Activated naive CD8-positive, alpha-beta T cell treated with anti-CD3 and anti-CD28 coated beads, Interleukin-2, amount 10 ng/mL, durations not matched to agents 7 days and 5 days (primary cell): ENCODE measurements around the gene STAP2. TPM values are rescaled to one million over a fixed set of nuclear protein-coding genes. Genes with fewer than 3 reads are reported as not detected.
"Not testable (repeated sequence)": the region's sequence is repeated elsewhere in the genome, so short reads cannot be mapped to it uniquely, and the experiment has no call there.

Experiments
- ATAC-seq: fragments of 150-1000 bp; cut with Tn5 transposase; one replicate; pipeline ENCODE4 v1.10.0; 2021; ENCODE audit warnings: low read depth, moderate library complexity
- POLR2A ChIA-PET: fragments of 350-600 bp; sonication (Branson Sonifier 250); formaldehyde crosslinking; loops from one replicate; lab custom pipeline; 2021; ENCODE audit warnings: antibody characterized with exemption; lab: Charles Lee
- DNase-seq: peaks from one replicate; pipeline ENCODE4 v3.0.0; 2021
- H3K27ac Mint-ChIP-seq: one replicate; pipeline ENCODE4 v1.8.0; 2022; ENCODE audit warnings: mild to moderate bottlenecking, mixed read lengths
- H3K27me3 Mint-ChIP-seq: one replicate; pipeline ENCODE4 v1.8.0; 2022; ENCODE audit warnings: mild to moderate bottlenecking, moderate library complexity, mixed read lengths
- H3K36me3 Mint-ChIP-seq: one replicate; pipeline ENCODE4 v1.8.0; 2021; ENCODE audit warnings: mild to moderate bottlenecking, mixed read lengths
- H3K4me1 Mint-ChIP-seq: one replicate; pipeline ENCODE4 v1.8.0; 2021; ENCODE audit warnings: mixed read lengths
- H3K4me3 Mint-ChIP-seq: one replicate; pipeline ENCODE4 v1.8.0; 2022; ENCODE audit warnings: mild to moderate bottlenecking, moderate library complexity, mixed read lengths
- H3K9me3 Mint-ChIP-seq: one replicate; pipeline ENCODE4 v1.8.0; 2021; ENCODE audit warnings: mixed read lengths
- total RNA-seq, 2 experiments: library from RNA; stranded (reverse); gene quantifications; one replicate each; pipeline ENCODE4 v1.2.3, GENCODE V29; 2021

The STAP2 gene
- total RNA-seq, 2 experiments from 2014 or later, result 8.4 to 8.8 TPM

- H3K4me1 Mint-ChIP-seq, result peaks cover 15% of the 10 kb centered on the region
- POLR2A ChIA-PET, result interaction anchor here (0.5 to 3.6 kb wide), 27 partner anchors 9 to 846 kb away, joined by 3 to 30 read pairs (median 6); partner anchors contain the start of genes CHAF1A, FSD1, HDGFL2 and SHD
- peak; percentile 61 for ATAC-seq
Observed at GRCh38 chr19:4343370-4344307, 5.0 kb upstream of the STAP2 start, which contains the start of gene MPND. Gene MPND, plus strand, starts transcription at chr19:4343562. Its CDS starts 32 bp downstream, at chr19:4343594.

GRCh38 chr19:4342615-4343369 lies 4.2 kb upstream of the STAP2 start:
- ATAC-seq (peak; percentile 89), DNase-seq (peak; percentile 89)
- H3K27ac Mint-ChIP-seq, result peak overlapping the region; percentile 95
- no peaks in the 10 kb centered on the region for H3K27me3 Mint-ChIP-seq
- POLR2A ChIA-PET, result interaction anchor here (0.5 to 3.6 kb wide), 36 partner anchors 9 to 847 kb away, joined by 3 to 30 read pairs (median 4); partner anchors contain the start of genes CHAF1A, FSD1, HDGFL2 and SH3GL1
- H3K36me3 Mint-ChIP-seq, result peaks cover 14% of the 10 kb centered on the region
- peaks cover 22% of the 10 kb centered on the region for H3K4me1 Mint-ChIP-seq
- peak overlapping the region; percentile 91 for H3K4me3 Mint-ChIP-seq
- H3K9me3 Mint-ChIP-seq, result no peaks in the 10 kb centered on the region

More at GRCh38 chr19:4343370-4344307, 5.0 kb upstream of the STAP2 start, which contains the start of gene MPND:
- Mint-ChIP-seq H3K9me3 (no peaks in the 10 kb centered on the region), H3K4me3 (peak within 1 kb of the TSS; percentile 91), H3K27me3 (no peaks in the 10 kb centered on the region), H3K27ac (peak within 1 kb of the TSS; percentile 95), H3K36me3 (peaks cover 15% of the 10 kb centered on the region)
- DNase-seq, result peak; percentile 99

GRCh38 chr19:4342314-4342614 lies 3.6 kb upstream of the STAP2 start:
- Mint-ChIP-seq H3K27me3 (no peaks in the 10 kb centered on the region), H3K4me3 (peak overlapping the region; percentile 91), H3K9me3 (no peaks in the 10 kb centered on the region), H3K27ac (peak overlapping the region; percentile 95), H3K36me3 (peaks cover 12% of the 10 kb centered on the region), H3K4me1 (peaks cover 23% of the 10 kb centered on the region)
- DNase-seq (no peak), ATAC-seq (no peak)
- POLR2A ChIA-PET, result interaction anchor here (0.6 to 3.6 kb wide), 26 partner anchors 10 to 402 kb away, joined by 3 to 30 read pairs (median 4); partner anchors contain the start of genes CHAF1A, FSD1, HDGFL2 and SH3GL1

GRCh38 chr19:4337906-4338440 lies 654 bp downstream of the STAP2 start:
- DNase-seq, result no peak
- H3K9me3 Mint-ChIP-seq, result peaks cover 11% of the 10 kb centered on the region
- no peaks in the 10 kb centered on the region for H3K27me3 Mint-ChIP-seq
- peak overlapping the region; percentile 97 for H3K27ac Mint-ChIP-seq
- peak overlapping the region; percentile 95 for H3K4me3 Mint-ChIP-seq
- POLR2A ChIA-PET, result interaction anchor here (0.8 to 1.8 kb wide), 2 partner anchors 10 to 33 kb away, joined by 3 to 4 read pairs; partner anchors contain the start of gene FSD1
- H3K4me1 Mint-ChIP-seq, result peaks cover 22% of the 10 kb centered on the region
- no peak for ATAC-seq
- H3K36me3 Mint-ChIP-seq, result peaks cover 18% of the 10 kb centered on the region

GRCh38 chr19:4334929-4335570 lies 3.6 kb downstream of the STAP2 start:
- no peak for DNase-seq
- H3K27ac Mint-ChIP-seq, result no peak overlapping the region
- H3K27me3 Mint-ChIP-seq, result no peaks in the 10 kb centered on the region
- peaks cover 18% of the 10 kb centered on the region for H3K36me3 Mint-ChIP-seq
- peaks cover 19% of the 10 kb centered on the region for H3K4me1 Mint-ChIP-seq
- POLR2A ChIA-PET, result no interaction called here
- ATAC-seq, result no peak
- H3K9me3 Mint-ChIP-seq, result peaks cover 11% of the 10 kb centered on the region
- H3K4me3 Mint-ChIP-seq, result no peak overlapping the region

- POLR2A ChIA-PET, result interaction anchor here (4.1 kb wide), 1 partner anchor 14 kb away, joined by 30 read pairs; the partner anchor contains the start of gene MPND
- Mint-ChIP-seq H3K4me3 (peak overlapping the region; percentile 19), H3K27me3 (no peaks in the 10 kb centered on the region), H3K9me3 (peaks cover 5% of the 10 kb centered on the region), H3K4me1 (peaks cover 22% of the 10 kb centered on the region), H3K27ac (no peak overlapping the region), H3K36me3 (peaks cover 8% of the 10 kb centered on the region)
- ATAC-seq (no peak), DNase-seq (no peak)
Observed at GRCh38 chr19:4329858-4330257, 8.8 kb downstream of the STAP2 start.

GRCh38 chr19:4328991-4329681 lies 9.5 kb downstream of the STAP2 start:
- POLR2A ChIA-PET, result interaction anchor here (1.9 to 4.1 kb wide), 2 partner anchors 14 to 25 kb away, joined by 8 to 30 read pairs; partner anchors contain the start of genes FSD1 and MPND
- peak overlapping the region; percentile 86 for H3K4me3 Mint-ChIP-seq
- DNase-seq, result peak; percentile 51
- not testable (repeated sequence) for H3K9me3 Mint-ChIP-seq, ATAC-seq, H3K27me3 Mint-ChIP-seq, H3K36me3 Mint-ChIP-seq
- H3K4me1 Mint-ChIP-seq, result peaks cover 20% of the 10 kb centered on the region
- H3K27ac Mint-ChIP-seq, result peak overlapping the region; percentile 86

- DNase-seq, result peak; percentile 96
- H3K36me3 Mint-ChIP-seq, result peaks cover 4% of the 10 kb centered on the region
- peak overlapping the region; percentile 89 for H3K27ac Mint-ChIP-seq
Observed at GRCh38 chr19:4328243-4328990, 10.2 kb downstream of the STAP2 start.

GRCh38 chr19:4327877-4328242 lies 10.8 kb downstream of the STAP2 start:
- H3K4me3 Mint-ChIP-seq, result peak overlapping the region; percentile 86
- H3K36me3 Mint-ChIP-seq, result peaks cover 4% of the 10 kb centered on the region
- DNase-seq (no peak), ATAC-seq (peak; percentile 15)
- H3K4me1 Mint-ChIP-seq, result peaks cover 20% of the 10 kb centered on the region
- no peaks in the 10 kb centered on the region for H3K27me3 Mint-ChIP-seq
- peak overlapping the region; percentile 89 for H3K27ac Mint-ChIP-seq
- H3K9me3 Mint-ChIP-seq, result no peaks in the 10 kb centered on the region
- POLR2A ChIA-PET, result interaction anchor here (0.9 to 4.1 kb wide), 6 partner anchors 16 to 143 kb away, joined by 3 to 30 read pairs (median 6); partner anchors contain the start of genes CHAF1A, FSD1, MPND and TMIGD2

More at GRCh38 chr19:4328243-4328990, 10.2 kb downstream of the STAP2 start:
- Mint-ChIP-seq H3K9me3 (no peaks in the 10 kb centered on the region), H3K4me1 (peaks cover 20% of the 10 kb centered on the region), H3K4me3 (peak overlapping the region; percentile 86), H3K27me3 (no peaks in the 10 kb centered on the region)
- ATAC-seq, result peak; percentile 80
- POLR2A ChIA-PET, result interaction anchor here (0.9 to 4.1 kb wide), 6 partner anchors 15 to 143 kb away, joined by 3 to 30 read pairs (median 6); partner anchors contain the start of genes CHAF1A, FSD1, MPND and TMIGD2

- Mint-ChIP-seq H3K4me1 (peaks cover 20% of the 10 kb centered on the region), H3K27me3 (no peaks in the 10 kb centered on the region), H3K4me3 (peak overlapping the region; percentile 86), H3K9me3 (no peaks in the 10 kb centered on the region), H3K27ac (peak overlapping the region; percentile 89), H3K36me3 (peaks cover 4% of the 10 kb centered on the region)
- ATAC-seq, result peak; percentile 39
- POLR2A ChIA-PET, result interaction anchor here (0.9 to 4.1 kb wide), 6 partner anchors 16 to 144 kb away, joined by 3 to 30 read pairs (median 6); partner anchors contain the start of genes CHAF1A, FSD1, MPND and TMIGD2
- peak; percentile 88 for DNase-seq
Observed at GRCh38 chr19:4327252-4327876, 11.3 kb downstream of the STAP2 start.

- Mint-ChIP-seq H3K27ac (no peak overlapping the region), H3K27me3 (no peaks in the 10 kb centered on the region), H3K9me3 (no peaks in the 10 kb centered on the region), H3K36me3 (peaks cover 4% of the 10 kb centered on the region), H3K4me3 (peak overlapping the region; percentile 86), H3K4me1 (peaks cover 20% of the 10 kb centered on the region)
- DNase-seq (no peak), ATAC-seq (no peak)
- POLR2A ChIA-PET, result no interaction called here
Observed at GRCh38 chr19:4326837-4327251, 11.8 kb downstream of the STAP2 start.
